Right lobe of liver (tissue), 4 donors: ENCODE measurements around the gene TMEM270.

Experiments used
- POLR2A ChIP-seq: fragments of 450-650 bp; IDR thresholded peaks from one replicate; pipeline ENCODE4 v1.6.1; 2017; ENCODE audit warnings: antibody characterized with exemption, mild to moderate bottlenecking
- TF ChIP-seq, protein P1 (sequence below), 4 donors: fragments of 200-600 bp in 3 of 4; fragments of 450-650 bp in 1 of 4; IDR thresholded peaks; one replicate each; pipeline versions ENCODE4 v1.5.1 to v1.8.0; 2016 to 2022; ENCODE audit warnings: antibody characterized with exemption in 4 of 4, mild to moderate bottlenecking in 2 of 4
- donor health status: DM: no; HTN: no; CAD: no.
- donor health status: DM: no; HTN: no; CAD: no.
- donor health status: DM: no; HTN: yes; CAD: no.

DNA sequence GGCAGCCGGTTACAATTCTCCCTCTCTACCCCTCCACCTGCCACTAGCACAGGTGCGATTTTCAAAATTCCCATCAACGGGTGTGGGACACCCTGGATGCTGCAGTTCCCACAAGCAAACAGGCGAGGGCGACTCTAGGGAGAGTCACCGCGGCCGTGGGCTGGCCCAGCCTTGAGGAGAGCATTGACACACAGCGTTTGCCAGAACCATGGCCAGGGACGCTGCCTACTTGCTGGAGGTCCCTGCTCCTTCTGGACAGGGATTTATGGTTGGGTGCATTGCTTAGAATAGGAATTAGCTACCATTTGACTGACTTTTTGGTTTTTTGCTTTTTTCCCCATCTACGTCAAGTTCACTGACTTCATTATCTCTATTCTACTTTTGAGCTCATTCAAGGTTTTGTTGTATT lies 49.2 kb upstream of the TMEM270 start:
- TF ChIP-seq, protein P1, sequence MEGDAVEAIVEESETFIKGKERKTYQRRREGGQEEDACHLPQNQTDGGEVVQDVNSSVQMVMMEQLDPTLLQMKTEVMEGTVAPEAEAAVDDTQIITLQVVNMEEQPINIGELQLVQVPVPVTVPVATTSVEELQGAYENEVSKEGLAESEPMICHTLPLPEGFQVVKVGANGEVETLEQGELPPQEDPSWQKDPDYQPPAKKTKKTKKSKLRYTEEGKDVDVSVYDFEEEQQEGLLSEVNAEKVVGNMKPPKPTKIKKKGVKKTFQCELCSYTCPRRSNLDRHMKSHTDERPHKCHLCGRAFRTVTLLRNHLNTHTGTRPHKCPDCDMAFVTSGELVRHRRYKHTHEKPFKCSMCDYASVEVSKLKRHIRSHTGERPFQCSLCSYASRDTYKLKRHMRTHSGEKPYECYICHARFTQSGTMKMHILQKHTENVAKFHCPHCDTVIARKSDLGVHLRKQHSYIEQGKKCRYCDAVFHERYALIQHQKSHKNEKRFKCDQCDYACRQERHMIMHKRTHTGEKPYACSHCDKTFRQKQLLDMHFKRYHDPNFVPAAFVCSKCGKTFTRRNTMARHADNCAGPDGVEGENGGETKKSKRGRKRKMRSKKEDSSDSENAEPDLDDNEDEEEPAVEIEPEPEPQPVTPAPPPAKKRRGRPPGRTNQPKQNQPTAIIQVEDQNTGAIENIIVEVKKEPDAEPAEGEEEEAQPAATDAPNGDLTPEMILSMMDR (IDR thresholded peaks at IDR 0.05): peak; percentile 76 to 82 (median 80)
- no peak for TF ChIP-seq POLR2A
